Measurements from ENCODE around the gene TMEM176B. TPM values are rescaled to one million over a fixed set of nuclear protein-coding genes. Genes with fewer than 3 reads are reported as not detected.

TMEM176B gene
- total and polyA plus RNA-seq, 2 donors (not counting 3 experiments of a cell fraction or from before 2014, with no cell fraction given): 0.23 TPM; not detected in 1

DNA sequence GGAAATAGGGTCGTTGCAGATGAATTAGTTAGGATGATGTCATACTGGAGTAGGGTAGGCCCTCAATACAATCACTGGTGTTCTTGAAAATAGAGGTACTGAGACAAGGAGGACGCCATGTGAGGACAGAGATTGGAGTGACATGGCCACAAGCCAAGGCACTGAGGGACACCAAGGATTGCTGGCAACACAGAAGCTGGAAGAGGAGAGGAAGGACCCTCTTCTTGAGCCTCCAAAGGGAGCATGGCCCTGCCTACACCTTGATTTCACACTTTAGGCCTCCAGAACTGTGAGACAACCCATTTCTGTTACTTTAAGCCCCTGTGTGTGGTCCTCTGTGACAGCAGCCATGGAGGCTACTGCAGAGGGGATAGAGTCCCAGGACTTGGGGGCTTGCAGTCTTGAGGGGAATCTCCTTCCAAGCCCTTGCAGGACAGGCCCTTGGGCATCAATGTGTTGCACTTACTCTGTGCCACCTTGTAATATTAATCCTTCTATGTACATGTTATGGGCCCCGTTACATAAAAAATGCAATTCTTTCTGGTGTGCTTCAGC is 48.5 kb upstream of the TMEM176B start:
- Histone ChIP-seq H3K9me3 (replicated peaks; ENCODE audit: control insufficient read depth, insufficient read depth, low read length) (no peaks in the 10 kb centered on the region), H3K9me1 (replicated peaks; ENCODE audit: control insufficient read depth, extremely low read depth, insufficient read depth, low read length) (no peaks in the 10 kb centered on the region), H3K9ac (replicated peaks; ENCODE audit: extremely low read depth, insufficient read depth, low read length) (no peak overlapping the region), H3K4me3 (replicated peaks in 1 of 3; ENCODE audit: insufficient read depth in 1 of 3, low read depth in 1 of 3, low read length in 3 of 3) (no peak overlapping the region), H3K79me2 (ENCODE audit: control insufficient read depth, insufficient read depth, low read length) (no peaks in the 10 kb centered on the region), H3K27me3 (ENCODE audit: control insufficient read depth in 2 of 2, insufficient read depth in 2 of 2, low read length in 2 of 2) (peaks cover 0 to 7% of the 10 kb centered on the region in 2 experiments), H4K20me1 (replicated peaks; ENCODE audit: control insufficient read depth, extremely low read depth, insufficient read depth, low read length) (no peaks in the 10 kb centered on the region), H3K4me1 (ENCODE audit: control insufficient read depth, extremely low read depth, insufficient read depth, low read length) (no peaks in the 10 kb centered on the region), H3K36me3 (ENCODE audit: control insufficient read depth in 2 of 2, extremely low read depth in 1 of 2, insufficient read depth in 2 of 2, low read length in 2 of 2) (no peaks in the 10 kb centered on the region), H3K4me2 (ENCODE audit: insufficient read depth, low read length) (no peak overlapping the region), H3K27ac (ENCODE audit: insufficient read depth, low read depth, low read length) (no peak overlapping the region), H2AFZ (ENCODE audit: low read depth, low read length) (no peak overlapping the region)
- FAIRE-seq: no peak
- intact Hi-C loops (cut with micrococcal nuclease): no loop called here
- ChIA-PET CTCF (interaction anchor here (1.3 kb wide), 1 partner anchor 15 kb away, joined by 3 read pairs; no protein-coding TSS in a partner anchor), POLR2A (no interaction called here)
- no peak for DNase-seq (ENCODE audit: low read depth, low spot score)
- BruUV-seq (replicated peaks): no TSS peak
- dilution Hi-C loops (cut with MboI; ENCODE audit: extremely low pct_ligation_motif_present, low sequenced_read_pairs): no loop called here
- TF ChIP-seq MYC (IDR thresholded peaks at IDR 0.05; ENCODE audit: low read depth, low read length) (no peak), JUN (IDR thresholded peaks at IDR 0.05; ENCODE audit: borderline replicate concordance, insufficient read depth, insufficient read length, low read depth) (no peak), EZH2 (IDR thresholded peaks at IDR 0.05; ENCODE audit: borderline replicate concordance, low read depth, low read length, severe bottlenecking) (no peak), FOS (IDR thresholded peaks at IDR 0.05; ENCODE audit: borderline replicate concordance, insufficient read depth, low read length) (no peak), GATA2 (IDR thresholded peaks at IDR 0.05; ENCODE audit: insufficient read depth, insufficient read length, low read depth, low read length) (no peak), POLR2AphosphoS5 (IDR thresholded peaks at IDR 0.05; ENCODE audit: insufficient read depth, low read depth, low read length) (no peak), POLR2A (IDR thresholded peaks at IDR 0.05; ENCODE audit: low read depth, low read length) (no peak)
- TF ChIP-seq, protein P1, sequence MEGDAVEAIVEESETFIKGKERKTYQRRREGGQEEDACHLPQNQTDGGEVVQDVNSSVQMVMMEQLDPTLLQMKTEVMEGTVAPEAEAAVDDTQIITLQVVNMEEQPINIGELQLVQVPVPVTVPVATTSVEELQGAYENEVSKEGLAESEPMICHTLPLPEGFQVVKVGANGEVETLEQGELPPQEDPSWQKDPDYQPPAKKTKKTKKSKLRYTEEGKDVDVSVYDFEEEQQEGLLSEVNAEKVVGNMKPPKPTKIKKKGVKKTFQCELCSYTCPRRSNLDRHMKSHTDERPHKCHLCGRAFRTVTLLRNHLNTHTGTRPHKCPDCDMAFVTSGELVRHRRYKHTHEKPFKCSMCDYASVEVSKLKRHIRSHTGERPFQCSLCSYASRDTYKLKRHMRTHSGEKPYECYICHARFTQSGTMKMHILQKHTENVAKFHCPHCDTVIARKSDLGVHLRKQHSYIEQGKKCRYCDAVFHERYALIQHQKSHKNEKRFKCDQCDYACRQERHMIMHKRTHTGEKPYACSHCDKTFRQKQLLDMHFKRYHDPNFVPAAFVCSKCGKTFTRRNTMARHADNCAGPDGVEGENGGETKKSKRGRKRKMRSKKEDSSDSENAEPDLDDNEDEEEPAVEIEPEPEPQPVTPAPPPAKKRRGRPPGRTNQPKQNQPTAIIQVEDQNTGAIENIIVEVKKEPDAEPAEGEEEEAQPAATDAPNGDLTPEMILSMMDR (IDR thresholded peaks at IDR 0.05; ENCODE audit: extremely low read depth in 1 of 2, insufficient read depth in 1 of 2, low read depth in 1 of 2, low read length in 2 of 2): no peak
- TF ChIP-seq, protein P2, sequence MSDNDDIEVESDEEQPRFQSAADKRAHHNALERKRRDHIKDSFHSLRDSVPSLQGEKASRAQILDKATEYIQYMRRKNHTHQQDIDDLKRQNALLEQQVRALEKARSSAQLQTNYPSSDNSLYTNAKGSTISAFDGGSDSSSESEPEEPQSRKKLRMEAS (IDR thresholded peaks at IDR 0.05; ENCODE audit: insufficient read depth, insufficient read length): no peak
